ENCODE results near the gene NR4A3.

GRCh38 chr9:99860266-99860665, 38.6 kb downstream of the NR4A3 start:
- TF ChIP-seq CTCF (IDR thresholded peaks at IDR 0.05) (no peak), POLR2A (IDR thresholded peaks at IDR 0.05) (no peak)

Measured in right lobe of liver (tissue), 4 donors.